GM21423 (cell line): ENCODE measurements around the gene APOL5.
"Not testable (repeated sequence)": the region's sequence is repeated elsewhere in the genome, so short reads cannot be mapped to it uniquely, and the experiment has no call there.

Source experiments
- ATAC-seq: cut with Tn5 transposase; IDR thresholded peaks from one replicate; pipeline ENCODE4 v1.9.1; 2021; ENCODE audit warnings: mild to moderate bottlenecking, moderate library complexity; ENCODE audit not compliant: unreplicated experiment

Gene APOL5, protein sequence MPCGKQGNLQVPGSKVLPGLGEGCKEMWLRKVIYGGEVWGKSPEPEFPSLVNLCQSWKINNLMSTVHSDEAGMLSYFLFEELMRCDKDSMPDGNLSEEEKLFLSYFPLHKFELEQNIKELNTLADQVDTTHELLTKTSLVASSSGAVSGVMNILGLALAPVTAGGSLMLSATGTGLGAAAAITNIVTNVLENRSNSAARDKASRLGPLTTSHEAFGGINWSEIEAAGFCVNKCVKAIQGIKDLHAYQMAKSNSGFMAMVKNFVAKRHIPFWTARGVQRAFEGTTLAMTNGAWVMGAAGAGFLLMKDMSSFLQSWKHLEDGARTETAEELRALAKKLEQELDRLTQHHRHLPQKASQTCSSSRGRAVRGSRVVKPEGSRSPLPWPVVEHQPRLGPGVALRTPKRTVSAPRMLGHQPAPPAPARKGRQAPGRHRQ

GRCh38 chr22:35717572-35717971 lies at the start of gene APOL5:
APOL5 (plus strand) TSS chr22:35717872; CDS start chr22:35717872, 0 bp downstream.
- no peak for ATAC-seq

- no peak for ATAC-seq
Observed at GRCh38 chr22:35674335-35674734, 43.3 kb upstream of the APOL5 start.

- not testable (repeated sequence) for ATAC-seq
Observed at GRCh38 chr22:35676065-35676464, 41.6 kb upstream of the APOL5 start.

DNA sequence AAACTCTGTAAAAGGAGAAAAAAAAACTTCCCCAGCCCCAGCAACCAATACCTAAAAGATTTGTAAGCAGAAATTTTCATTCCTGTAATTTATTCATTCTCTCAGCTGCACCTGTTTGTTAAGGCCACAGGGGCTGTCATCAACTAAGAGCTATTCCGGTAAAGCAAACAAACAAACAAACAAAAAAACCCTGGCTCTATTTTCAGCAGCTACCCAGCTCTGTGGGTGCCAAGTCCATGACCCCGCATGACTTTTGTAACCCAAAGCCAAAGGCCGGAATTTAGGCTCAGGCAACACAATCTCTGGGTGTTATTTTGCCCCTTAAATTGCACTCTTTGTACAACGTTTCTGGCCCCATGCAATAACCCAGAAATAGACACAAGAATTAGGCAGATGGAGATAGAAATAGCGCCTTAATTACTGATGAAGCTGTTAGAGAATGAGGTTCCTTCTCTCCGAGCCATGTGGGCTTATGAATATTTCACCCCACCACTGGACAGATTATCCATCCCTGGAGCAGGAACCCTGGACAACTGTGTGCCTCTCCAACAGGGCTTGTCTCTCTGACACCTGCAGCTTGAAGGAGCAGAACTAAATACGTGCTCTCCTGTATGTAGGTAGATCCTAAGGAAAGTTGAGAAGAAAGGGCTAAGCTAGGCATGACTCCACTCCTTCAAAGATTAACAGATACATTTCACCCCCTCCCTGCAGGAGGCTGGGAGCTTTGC lies 40.0 kb upstream of the APOL5 start:
- ATAC-seq: no peak

DNA sequence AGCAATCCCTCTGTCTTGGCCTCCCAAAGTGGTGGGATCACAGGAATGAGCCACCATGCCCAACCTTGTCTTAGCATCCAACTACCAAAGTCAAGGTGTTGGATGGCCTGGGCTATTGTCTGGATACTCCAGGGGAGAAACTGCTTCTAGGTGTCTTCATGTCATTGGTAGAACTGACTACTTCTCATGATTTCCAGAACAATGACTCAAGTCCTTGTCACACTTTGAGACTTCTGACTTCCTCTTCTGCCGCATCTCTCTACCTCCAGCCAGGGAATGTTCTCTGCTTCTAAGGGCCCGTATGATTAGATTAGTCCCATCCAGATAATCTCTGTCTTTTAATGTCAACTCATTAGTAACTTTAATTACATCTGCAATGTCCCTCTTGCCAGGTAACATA lies 38.8 kb upstream of the APOL5 start:
- ATAC-seq: no peak

DNA sequence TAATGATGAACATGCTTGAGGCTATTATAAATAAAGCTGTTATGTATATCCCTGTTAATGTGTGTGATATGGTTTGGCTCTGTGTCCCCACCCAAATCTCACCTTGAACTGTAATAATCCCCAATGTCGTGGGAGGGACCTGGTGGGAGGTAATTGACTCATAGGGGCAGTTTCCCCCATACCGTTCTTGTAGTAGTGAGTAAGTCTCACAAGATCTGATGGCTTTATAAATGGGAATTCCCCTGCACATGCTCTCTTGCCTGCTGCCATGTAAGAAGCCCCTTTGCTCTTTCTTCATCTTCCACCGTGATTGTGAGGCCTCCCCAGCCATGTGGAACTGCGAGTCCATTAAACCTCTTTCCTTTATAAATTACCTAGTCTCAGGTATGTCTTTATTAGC lies 38.2 kb upstream of the APOL5 start:
- ATAC-seq: not testable (repeated sequence)

DNA sequence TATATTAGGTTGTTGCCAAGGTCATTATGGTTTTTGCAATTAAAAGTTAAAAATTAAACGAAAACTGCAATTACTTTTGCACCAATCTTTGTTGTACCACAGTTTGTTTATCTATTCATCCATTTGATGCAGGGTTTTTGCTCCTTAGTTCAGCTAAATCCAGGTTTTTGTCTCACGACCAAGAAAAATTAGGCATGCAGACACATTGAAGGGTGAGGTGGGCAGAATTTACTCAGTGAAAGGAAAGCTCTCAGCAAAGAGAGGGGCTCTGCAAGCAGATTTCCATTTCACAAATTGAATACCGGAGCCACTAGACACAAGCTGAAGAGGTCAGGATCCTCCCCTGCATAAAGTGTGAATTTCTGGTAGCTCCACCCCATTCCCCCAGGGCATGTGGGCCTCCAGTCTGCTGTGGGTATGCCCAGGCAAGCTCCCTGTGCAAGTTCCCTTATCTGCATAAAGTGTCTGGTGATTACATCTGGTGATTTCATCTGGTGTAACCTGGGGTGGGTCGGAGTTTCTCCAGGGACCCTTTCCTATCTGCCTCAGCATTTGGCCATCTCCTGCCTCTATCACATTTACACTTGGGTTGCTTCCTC lies 36.1 kb upstream of the APOL5 start:
- ATAC-seq: no peak

- ATAC-seq: no peak
Observed at GRCh38 chr22:35683560-35683959, 34.1 kb upstream of the APOL5 start.

DNA sequence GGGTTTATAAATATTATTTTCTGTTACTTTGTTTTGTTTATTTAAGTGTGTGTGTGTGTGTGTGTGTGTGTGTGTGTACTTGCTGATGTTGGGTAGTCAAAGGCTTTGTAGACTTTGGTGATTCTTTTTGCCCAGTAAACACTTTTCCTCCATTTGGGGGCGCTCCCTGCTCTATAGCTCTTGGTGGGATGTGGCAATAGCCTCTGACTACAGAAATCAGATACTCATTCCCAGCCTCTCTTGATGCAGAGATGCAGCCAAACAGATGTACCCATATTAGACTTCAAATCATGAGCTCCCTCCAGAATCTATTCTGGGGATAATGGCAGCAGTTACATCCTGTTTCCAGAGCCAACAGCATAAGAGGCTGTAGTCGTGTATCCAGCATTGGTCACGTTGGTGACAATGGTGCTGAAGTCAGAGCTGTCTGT lies 33.4 kb upstream of the APOL5 start:
- ATAC-seq: no peak

DNA sequence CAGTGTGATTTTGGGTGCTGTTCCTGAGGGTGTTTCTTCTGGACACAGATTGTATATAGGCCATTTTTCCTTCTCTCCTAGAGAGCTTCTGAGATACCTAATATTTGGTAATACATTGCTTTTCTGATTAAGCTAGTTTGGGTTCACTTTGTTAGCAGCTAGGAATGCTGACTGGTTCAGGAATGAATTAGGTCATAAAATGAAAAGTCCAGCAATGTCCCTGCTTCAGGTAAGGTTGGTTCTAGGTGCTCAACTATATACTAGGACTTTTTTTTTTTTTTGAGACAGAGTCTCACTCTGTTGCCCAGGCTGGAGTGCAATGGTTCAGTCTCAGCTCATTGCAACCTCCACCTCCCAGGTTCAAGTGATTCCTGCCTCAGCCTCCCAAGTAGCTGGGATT lies 32.9 kb upstream of the APOL5 start:
- no peak for ATAC-seq

- ATAC-seq: no peak
Observed at GRCh38 chr22:35685731-35686130, 31.9 kb upstream of the APOL5 start.

GRCh38 chr22:35686298-35686697 lies 31.4 kb upstream of the APOL5 start:
- ATAC-seq: no peak

- no peak for ATAC-seq
Observed at GRCh38 chr22:35687461-35687860, 30.2 kb upstream of the APOL5 start.

DNA sequence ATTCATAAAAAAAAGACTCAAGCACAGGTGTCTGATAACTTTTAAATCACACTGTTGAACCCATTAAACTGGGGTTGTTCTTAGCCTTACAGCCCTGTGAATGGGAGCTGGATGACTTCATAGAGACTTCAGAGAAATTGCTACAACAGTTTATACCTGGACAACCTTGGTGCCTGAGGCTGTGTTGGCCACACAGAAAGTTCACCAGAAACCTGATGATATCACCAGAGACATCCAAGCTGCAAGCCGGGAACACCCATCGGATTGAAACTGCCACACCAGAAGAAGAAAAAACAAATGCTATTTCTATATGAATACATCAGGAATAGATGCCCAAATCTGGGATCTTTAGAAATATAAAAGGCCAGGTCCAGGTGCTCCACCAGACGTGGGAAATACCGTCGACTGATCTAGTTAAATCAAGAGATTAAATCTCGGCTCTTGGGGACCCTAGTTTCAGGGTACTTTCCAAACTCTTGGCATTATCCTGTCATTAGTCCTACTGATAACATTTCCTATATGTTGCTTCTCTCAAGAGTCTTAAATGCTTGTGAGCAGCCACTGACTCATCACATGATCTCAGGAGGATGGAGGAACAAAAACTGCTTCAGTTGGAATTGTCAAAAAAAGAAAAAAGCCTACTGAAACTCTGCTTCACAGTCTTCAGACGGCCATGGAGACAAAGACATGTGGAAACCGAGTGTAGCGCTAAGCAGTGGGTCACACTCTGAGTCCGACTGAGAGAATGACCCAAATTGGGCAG lies 28.6 kb upstream of the APOL5 start:
- no peak for ATAC-seq

DNA sequence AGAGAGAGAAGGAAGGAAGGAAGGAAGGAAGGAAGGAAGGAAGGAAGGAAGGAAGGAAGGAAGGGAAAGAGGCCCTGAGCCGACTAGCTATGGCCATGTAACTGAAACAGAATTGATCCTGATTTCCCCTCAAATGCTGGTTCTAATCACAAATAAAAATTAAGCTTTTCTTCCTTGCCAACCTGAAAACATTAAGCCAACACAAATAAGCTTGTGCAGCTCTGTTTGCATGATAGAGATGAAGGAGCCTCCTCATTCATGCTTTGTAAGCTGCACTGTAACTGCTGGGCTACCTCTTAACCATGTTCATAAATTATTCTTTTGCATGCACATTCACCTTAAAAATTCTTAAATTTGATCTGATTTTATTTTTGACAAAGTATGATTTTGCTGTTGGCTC lies 27.7 kb upstream of the APOL5 start:
- ATAC-seq: no peak

GRCh38 chr22:35695202-35695601 lies 22.5 kb upstream of the APOL5 start:
- no peak for ATAC-seq

GRCh38 chr22:35697142-35697541 lies 20.5 kb upstream of the APOL5 start:
- no peak for ATAC-seq

GRCh38 chr22:35699852-35700251 lies 17.8 kb upstream of the APOL5 start:
- not testable (repeated sequence) for ATAC-seq

GRCh38 chr22:35703861-35704584 lies 13.6 kb upstream of the APOL5 start:
- ATAC-seq: no peak

GRCh38 chr22:35705141-35705540 lies 12.5 kb upstream of the APOL5 start:
- ATAC-seq: no peak
